Measurements from ENCODE around the gene NLGN1.
"Not testable (repeated sequence)": the region's sequence is repeated elsewhere in the genome, so short reads cannot be mapped to it uniquely, and the experiment has no call there.

The NLGN1 gene

GRCh38 chr3:173556546-173556945, 159.0 kb downstream of the NLGN1 start:
- no peak for DNase-seq (ENCODE audit: low read depth)

- DNase-seq (ENCODE audit: low read depth), result no peak
Measured at GRCh38 chr3:173567997-173568396, 170.5 kb downstream of the NLGN1 start.

GRCh38 chr3:173568623-173569022, 171.1 kb downstream of the NLGN1 start:
- DNase-seq (ENCODE audit: low read depth), result no peak

- no peak for DNase-seq (ENCODE audit: low read depth)
Measured at GRCh38 chr3:173583496-173583895, 186.0 kb downstream of the NLGN1 start.

GRCh38 chr3:173584093-173584837, 186.7 kb downstream of the NLGN1 start:
- DNase-seq (ENCODE audit: low read depth), result no peak

- no peak for DNase-seq (ENCODE audit: low read depth)
Measured at GRCh38 chr3:173584838-173585831, 187.6 kb downstream of the NLGN1 start.

- DNase-seq (ENCODE audit: low read depth), result no peak
Measured at GRCh38 chr3:173586166-173586565, 188.6 kb downstream of the NLGN1 start.

- DNase-seq (ENCODE audit: low read depth), result no peak
Measured at GRCh38 chr3:173587055-173587454, 189.5 kb downstream of the NLGN1 start.

- DNase-seq (ENCODE audit: low read depth), result no peak
Measured at GRCh38 chr3:173588556-173588955, 191.0 kb downstream of the NLGN1 start.

GRCh38 chr3:173589116-173589515, 191.6 kb downstream of the NLGN1 start:
- no peak for DNase-seq (ENCODE audit: low read depth)

GRCh38 chr3:173591401-173591800, 193.9 kb downstream of the NLGN1 start:
- DNase-seq (ENCODE audit: low read depth), result no peak

GRCh38 chr3:173594881-173595280, 197.3 kb downstream of the NLGN1 start:
- DNase-seq (ENCODE audit: low read depth), result not testable (repeated sequence)

GRCh38 chr3:173599673-173600072, 202.1 kb downstream of the NLGN1 start:
- DNase-seq (ENCODE audit: low read depth), result no peak

GRCh38 chr3:173614522-173614921, 217.0 kb downstream of the NLGN1 start:
- DNase-seq (ENCODE audit: low read depth), result no peak

GRCh38 chr3:173615661-173616060, 218.1 kb downstream of the NLGN1 start:
- DNase-seq (ENCODE audit: low read depth), result no peak

- DNase-seq (ENCODE audit: low read depth), result no peak
Measured at GRCh38 chr3:173617490-173617889, 219.9 kb downstream of the NLGN1 start.

GRCh38 chr3:173618148-173618547, 220.6 kb downstream of the NLGN1 start:
- DNase-seq (ENCODE audit: low read depth), result no peak

GRCh38 chr3:173618703-173619102, 221.2 kb downstream of the NLGN1 start:
- DNase-seq (ENCODE audit: low read depth), result no peak

- DNase-seq (ENCODE audit: low read depth), result no peak
Measured at GRCh38 chr3:173622166-173622565, 224.6 kb downstream of the NLGN1 start.

GRCh38 chr3:173624086-173624485, 226.5 kb downstream of the NLGN1 start:
- no peak for DNase-seq (ENCODE audit: low read depth)

- no peak for DNase-seq (ENCODE audit: low read depth)
Measured at GRCh38 chr3:173630849-173631248, 233.3 kb downstream of the NLGN1 start.

- no peak for DNase-seq (ENCODE audit: low read depth)
Measured at GRCh38 chr3:173632945-173633344, 235.4 kb downstream of the NLGN1 start.

GRCh38 chr3:173635826-173636225, 238.3 kb downstream of the NLGN1 start:
- DNase-seq (ENCODE audit: low read depth), result no peak
